GM23248 (cell line): ENCODE measurements around the gene RBFA. TPM values are rescaled to one million over a fixed set of nuclear protein-coding genes. Genes with fewer than 3 reads are reported as not detected.
"Not testable (repeated sequence)": the region's sequence is repeated elsewhere in the genome, so short reads cannot be mapped to it uniquely, and the experiment has no call there.

Experiments
- DNase-seq: peaks from one replicate; pipeline ENCODE4 v3.0.0-alpha.2; 2015
- H2AFZ ChIP-seq: fragments of 200-600 bp; sonication (generic); 2 replicates; pipeline ENCODE4 v1.6.1; 2016; ENCODE audit warnings: antibody characterized with exemption
- H3F3A ChIP-seq: fragments of 200-600 bp; sonication (generic); 2 replicates; pipeline ENCODE4 v1.6.1; 2016; ENCODE audit warnings: mild to moderate bottlenecking, antibody characterized with exemption, mixed run types; ENCODE audit not compliant: insufficient read depth
- H3K27ac ChIP-seq: fragments of 200-600 bp; sonication (generic); 2 replicates; pipeline ENCODE4 v1.5.1; 2016; ENCODE audit warnings: mild to moderate bottlenecking
- H3K27me3 ChIP-seq: fragments of 200-600 bp; sonication (generic); replicated peaks from 2 replicates; pipeline ENCODE4 v1.6.1; 2016; ENCODE audit warnings: mild to moderate bottlenecking; ENCODE audit not compliant: insufficient read depth
- H3K36me3 ChIP-seq: fragments of 200-600 bp; sonication (generic); 2 replicates; pipeline ENCODE4 v1.6.1; 2016; ENCODE audit warnings: low read depth, mild to moderate bottlenecking
- H3K4me1 ChIP-seq: fragments of 200-600 bp; sonication (generic); 2 replicates; pipeline ENCODE4 v1.6.1; 2016; ENCODE audit warnings: mild to moderate bottlenecking; ENCODE audit not compliant: insufficient read depth
- H3K4me2 ChIP-seq: fragments of 200-600 bp; sonication (generic); one replicate; pipeline ENCODE4 v1.6.1; 2016; ENCODE audit warnings: mild to moderate bottlenecking; ENCODE audit not compliant: unreplicated experiment
- H3K4me3 ChIP-seq: fragments of 200-600 bp; sonication (generic); 2 replicates; pipeline ENCODE4 v1.5.1; 2016; ENCODE audit warnings: mild to moderate bottlenecking
- H3K79me2 ChIP-seq: fragments of 200-600 bp; sonication (generic); 2 replicates; pipeline ENCODE4 v1.6.1; 2016; ENCODE audit warnings: mild to moderate bottlenecking; ENCODE audit not compliant: insufficient read depth
- H3K9ac ChIP-seq: fragments of 200-600 bp; sonication (generic); 2 replicates; pipeline ENCODE4 v1.6.1; 2016; ENCODE audit warnings: mild to moderate bottlenecking
- H3K9me2 ChIP-seq: fragments of 200-600 bp; sonication (generic); 2 replicates; pipeline ENCODE4 v1.6.1; 2016; ENCODE audit warnings: mixed run types, mild to moderate bottlenecking, moderate library complexity; ENCODE audit not compliant: insufficient read depth
- H3K9me3 ChIP-seq: fragments of 200-600 bp; sonication (generic); one replicate; pipeline ENCODE4 v1.6.1; 2017; ENCODE audit warnings: low read depth
- H4K20me1 ChIP-seq: fragments of 200-600 bp; sonication (generic); 2 replicates; pipeline ENCODE4 v1.6.0; 2016; ENCODE audit not compliant: insufficient read depth
- EZH2 ChIP-seq: fragments of 200-600 bp; sonication (generic); IDR thresholded peaks from 2 replicates; pipeline ENCODE4 v1.6.1; 2018; ENCODE audit warnings: antibody characterized with exemption, mild to moderate bottlenecking; ENCODE audit not compliant: insufficient read depth, poor library complexity, severe bottlenecking
- EZH2phosphoT487 ChIP-seq: fragments of 200-600 bp; sonication (generic); IDR thresholded peaks from 2 replicates; pipeline ENCODE4 v1.6.1; 2018; ENCODE audit warnings: antibody characterized with exemption, moderate library complexity, mild to moderate bottlenecking, low read depth; ENCODE audit not compliant: insufficient read depth
- WGBS, 2 experiments: methylation state at CpG; one replicate each; pipeline ENCODE4 v1.1.6; 2015 to 2017; ENCODE audit warnings: low lambda C conversion rate in 2 of 2, low coverage in 1 of 2; ENCODE audit errors: missing lambda C conversion rate in 2 of 2; 5-methylcytosine and 5-hydroxymethylcytosine counted together
- in situ Hi-C: fragments of 300-500 bp; cut with MboI; formaldehyde crosslinking; loops from 2 replicates; pipeline ENCODE4 v1.15.0; 2020
- polyA plus RNA-seq: library from polyadenylated mRNA; unstranded; fragments of >200 nt; fragmentation: Nextera tagmentation; extraction: Ambion mirVana; gene quantifications from 2 replicates; pipeline ENCODE4 v1.2.1, GENCODE V29; 2016
- total RNA-seq: library from RNA; depleted of rRNA; stranded (reverse); fragments of >200 nt; shearing (Covaris generic); gene quantifications from 2 replicates; pipeline ENCODE4 v1.2.3, GENCODE V29; 2014

RBFA gene
- total and polyA plus RNA-seq, 2 experiments from 2014 or later, result 27.9 to 28.2 TPM

- H3K9me2 ChIP-seq, result no peaks in the 10 kb centered on the region
- H3K79me2 ChIP-seq, result no peaks in the 10 kb centered on the region
- TF ChIP-seq EZH2phosphoT487 (no peak), EZH2 (no peak)
- DNase-seq, result peak; percentile 100
- peak overlapping the region; percentile 65 for H3K27ac ChIP-seq
- H3F3A ChIP-seq, result peaks cover 18% of the 10 kb centered on the region
- peak overlapping the region; percentile 25 for H3K9ac ChIP-seq
- no peaks in the 10 kb centered on the region for H4K20me1 ChIP-seq
- peak overlapping the region; percentile 74 for H3K4me2 ChIP-seq
- no peaks in the 10 kb centered on the region for H3K36me3 ChIP-seq
- peak overlapping the region; percentile 46; the same call in 1 of the 2 replicates for H3K4me3 ChIP-seq
- no peaks in the 10 kb centered on the region for H3K9me3 ChIP-seq
- in situ Hi-C loops, result no loop called here
- peaks cover 8% of the 10 kb centered on the region for H3K4me1 ChIP-seq
- peak overlapping the region; percentile 40 for H2AFZ ChIP-seq
- WGBS, 2 experiments, result 54 to 55% methylated on average over 16 of the region's 16 CpGs
- H3K27me3 ChIP-seq, result no peaks in the 10 kb centered on the region
These were observed 24.3 kb upstream of the RBFA start for GRCh38 chr18:80009661-80010550.

GRCh38 chr18:80010551-80010906 lies 23.7 kb upstream of the RBFA start:
- Histone ChIP-seq H3K27ac (peak overlapping the region; percentile 65), H3K9me3 (no peaks in the 10 kb centered on the region), H3K79me2 (no peaks in the 10 kb centered on the region), H3K4me1 (peaks cover 8% of the 10 kb centered on the region), H3K36me3 (no peaks in the 10 kb centered on the region), H4K20me1 (no peaks in the 10 kb centered on the region), H2AFZ (peak overlapping the region; percentile 40), H3K4me3 (peak overlapping the region; percentile 46; the same call in 1 of the 2 replicates), H3K9ac (peak overlapping the region; percentile 25), H3K9me2 (no peaks in the 10 kb centered on the region), H3K4me2 (peak overlapping the region; percentile 74), H3K27me3 (no peaks in the 10 kb centered on the region), H3F3A (peaks cover 18% of the 10 kb centered on the region)
- in situ Hi-C loops, result no loop called here
- TF ChIP-seq EZH2phosphoT487 (no peak), EZH2 (no peak)
- 5 to 7% methylated on average over 5 of the region's 5 CpGs for WGBS, 2 experiments
- no peak for DNase-seq

GRCh38 chr18:80011496-80012137 lies 22.6 kb upstream of the RBFA start:
- H3K4me3 ChIP-seq, H3K79me2 ChIP-seq, H2AFZ ChIP-seq, H3K36me3 ChIP-seq, H3K9me3 ChIP-seq, in situ Hi-C loops, H4K20me1 ChIP-seq, H3K9me2 ChIP-seq, H3K27ac ChIP-seq, H3K4me2 ChIP-seq, DNase-seq, H3K9ac ChIP-seq, H3K27me3 ChIP-seq, H3K4me1 ChIP-seq: not testable (repeated sequence)
- WGBS, 2 experiments, result 91 to 94% methylated on average over 13 to 14 of the region's 14 CpGs
- H3F3A ChIP-seq, result peaks cover 18% of the 10 kb centered on the region

GRCh38 chr18:80012714-80013113 lies 21.5 kb upstream of the RBFA start:
- Histone ChIP-seq H3K27ac (no peak overlapping the region), H3K9me2 (no peaks in the 10 kb centered on the region), H3K9me3 (no peaks in the 10 kb centered on the region), H3K27me3 (no peaks in the 10 kb centered on the region), H3K4me2 (no peak overlapping the region), H2AFZ (no peak overlapping the region), H4K20me1 (no peaks in the 10 kb centered on the region), H3F3A (peaks cover 18% of the 10 kb centered on the region), H3K36me3 (no peaks in the 10 kb centered on the region), H3K9ac (no peak overlapping the region), H3K4me3 (no peak overlapping the region), H3K79me2 (no peaks in the 10 kb centered on the region), H3K4me1 (peaks cover 8% of the 10 kb centered on the region)
- in situ Hi-C loops, result no loop called here
- no peak for DNase-seq
- WGBS, 2 experiments, result 81 to 97% methylated on average over 14 to 20 of the region's 20 CpGs
- TF ChIP-seq EZH2 (no peak), EZH2phosphoT487 (no peak)
